RCC 7860 (cell line): Measurements from ENCODE around the gene ITGA7.
A peak's percentile ranks its signal among the peaks of the same experiment; 100 is the strongest.

Source experiments
- DNase-seq: peaks from one replicate; pipeline ENCODE4 v3.0.0-alpha.2; 2015; ENCODE audit warnings: low spot score
- FAIRE-seq: peaks from 2 replicates; lab custom pipeline; 2012; peaks lifted over from hg19 to GRCh38; lab: Jason Lieb, UNC

ITGA7 gene

GRCh38 chr12:55683676-55684075 lies 24.0 kb downstream of the ITGA7 start:
- no peak for DNase-seq
- FAIRE-seq = no peak

GRCh38 chr12:55682087-55682796 lies 25.5 kb downstream of the ITGA7 start:
- DNase-seq = no peak
- no peak for FAIRE-seq

GRCh38 chr12:55681142-55682077 lies 26.3 kb downstream of the ITGA7 start:
- peak; percentile 40 for FAIRE-seq
- peak; percentile 83 for DNase-seq

GRCh38 chr12:55679691-55680090 lies 28.0 kb downstream of the ITGA7 start:
- no peak for FAIRE-seq
- DNase-seq = no peak

- FAIRE-seq (no peak), DNase-seq (no peak)
Observed at GRCh38 chr12:55676707-55677106, 31.0 kb downstream of the ITGA7 start.

- DNase-seq (no peak), FAIRE-seq (no peak)
Observed at GRCh38 chr12:55675666-55676065, 32.0 kb downstream of the ITGA7 start.

GRCh38 chr12:55673638-55674037 lies 34.1 kb downstream of the ITGA7 start:
- DNase-seq = no peak
- FAIRE-seq = no peak

- no peak for FAIRE-seq
- DNase-seq = no peak
Observed at GRCh38 chr12:55671746-55672145, 36.0 kb downstream of the ITGA7 start.

GRCh38 chr12:55670276-55670675 lies 37.4 kb downstream of the ITGA7 start:
- no peak for FAIRE-seq

GRCh38 chr12:55666508-55666907 lies 41.2 kb downstream of the ITGA7 start:
- DNase-seq (no peak), FAIRE-seq (no peak)

More at GRCh38 chr12:55670276-55670675, 37.4 kb downstream of the ITGA7 start:
- no peak for DNase-seq

- FAIRE-seq = no peak
Observed at GRCh38 chr12:55664826-55665225, 42.9 kb downstream of the ITGA7 start.

GRCh38 chr12:55663391-55663790 lies 44.3 kb downstream of the ITGA7 start:
- DNase-seq = no peak

More at GRCh38 chr12:55664826-55665225, 42.9 kb downstream of the ITGA7 start:
- no peak for DNase-seq

GRCh38 chr12:55659486-55660385 lies 48.0 kb downstream of the ITGA7 start:
- FAIRE-seq (no peak), DNase-seq (no peak)

More at GRCh38 chr12:55663391-55663790, 44.3 kb downstream of the ITGA7 start:
- FAIRE-seq = no peak

GRCh38 chr12:55658635-55659391 lies 48.9 kb downstream of the ITGA7 start:
- no peak for DNase-seq
- FAIRE-seq = no peak

GRCh38 chr12:55658212-55658611 lies 49.5 kb downstream of the ITGA7 start:
- FAIRE-seq = no peak

GRCh38 chr12:55657212-55657611 lies 50.5 kb downstream of the ITGA7 start:
- FAIRE-seq (no peak), DNase-seq (no peak)

More at GRCh38 chr12:55658212-55658611, 49.5 kb downstream of the ITGA7 start:
- DNase-seq = no peak

- no peak for DNase-seq
- FAIRE-seq = no peak
Observed at GRCh38 chr12:55654511-55655214, 53.0 kb downstream of the ITGA7 start.

- DNase-seq (no peak), FAIRE-seq (no peak)
Observed at GRCh38 chr12:55653031-55653430, 54.7 kb downstream of the ITGA7 start.

GRCh38 chr12:55652352-55652751 lies 55.4 kb downstream of the ITGA7 start:
- DNase-seq (no peak), FAIRE-seq (no peak)
